K562 (cell line): ENCODE results near the gene BAIAP3. TPM values are rescaled to one million over a fixed set of nuclear protein-coding genes. Genes with fewer than 3 reads are reported as not detected.
A peak's percentile ranks its signal among the peaks of the same experiment; 100 is the strongest.

Source experiments
- ATAC-seq: fragments of 200-7000 bp; cut with Tn5 transposase; 3 replicates; pipeline ENCODE4 v1.9.1; 2020; ENCODE audit warnings: moderate library complexity
- BruUV-seq: library from RNA; stranded (reverse); fragments of 400-500 nt; replicated peaks from 2 replicates; lab custom pipeline; 2021; lab: Mats Ljungman, UMichigan
- CTCF ChIA-PET: fragments of 300-600 bp; formaldehyde crosslinking; extraction: SDS; loops from one replicate; lab custom pipeline; 2021; ENCODE audit warnings: low intra/inter-chr PET ratio; lab: Yijun Ruan, JAX
- POLR2A ChIA-PET: fragments of 300-600, 350-650 bp; sonication (Branson Sonifier 250); formaldehyde crosslinking; extraction: SDS; loops from one replicate; lab custom pipeline; 2021; ENCODE audit warnings: antibody characterized with exemption, inconsistent platforms; lab: Yijun Ruan, JAX
- DNase-seq, 4 experiments: peaks; one replicate each; pipeline versions ENCODE4 v3.0.0 to v3.0.0-alpha.2; 2011 to 2018; ENCODE audit warnings: low spot score in 3 of 4, mixed read lengths in 3 of 4; ENCODE audit errors: extremely low read depth in 1 of 4
- FAIRE-seq: peaks from 2 replicates; lab custom pipeline; 2011; peaks lifted over from hg19 to GRCh38; lab: Jason Lieb, UNC
- H2AFZ ChIP-seq: 2 replicates; pipeline ENCODE4 v1.6.0; 2011; ENCODE audit warnings: low read depth, low read length, control low read depth, inconsistent platforms
- H3K27ac ChIP-seq: fragments of 200-600 bp; 3 replicates; pipeline ENCODE4 v1.8.0; 2011; ENCODE audit warnings: low read depth, mild to moderate bottlenecking, control low read depth, inconsistent platforms, low read length, moderate library complexity, mixed read lengths; ENCODE audit errors: extremely low read depth
- H3K27me3 ChIP-seq, 2 experiments: fragments of 300-600 bp in 1 of 2; 2 replicates in 1 of 2; 3 replicates in 1 of 2; pipeline versions ENCODE4 v1.6.0 to v1.8.0; 2011; ENCODE audit warnings: inconsistent platforms in 2 of 2, low read length in 2 of 2, mild to moderate bottlenecking in 1 of 2, mixed read lengths in 1 of 2, moderate library complexity in 1 of 2; ENCODE audit not compliant: control insufficient read depth in 2 of 2, insufficient read depth in 2 of 2
- H3K36me3 ChIP-seq: fragments of 300-600 bp; 3 replicates; pipeline ENCODE4 v1.8.0; 2011; ENCODE audit warnings: mild to moderate bottlenecking, low read length, inconsistent platforms; ENCODE audit not compliant: control insufficient read depth, insufficient read depth
- H3K4me1 ChIP-seq, 2 experiments: fragments of 200-600 bp in 1 of 2; replicated peaks in 1 of 2; 2 replicates in 1 of 2; 3 replicates in 1 of 2; pipeline versions ENCODE4 v1.5.1 to v1.8.0; 2011; ENCODE audit warnings: inconsistent platforms in 2 of 2, low read length in 2 of 2, mild to moderate bottlenecking in 1 of 2, mixed read lengths in 1 of 2, moderate library complexity in 1 of 2; ENCODE audit not compliant: control insufficient read depth in 2 of 2, insufficient read depth in 2 of 2
- H3K4me2 ChIP-seq: 2 replicates; pipeline ENCODE4 v1.6.1; 2011; ENCODE audit warnings: low read length, control low read depth, inconsistent platforms, mixed read lengths; ENCODE audit not compliant: insufficient read depth
- H3K4me3 ChIP-seq: fragments of 200-600 bp; sonication (generic), shearing (Covaris generic); 2 replicates; pipeline ENCODE4 v1.5.1; 2016; ENCODE audit warnings: control low read depth, inconsistent platforms
- H3K79me2 ChIP-seq: fragments of 200-600 bp; 3 replicates; pipeline ENCODE4 v1.8.0; 2011; ENCODE audit warnings: low read length, inconsistent platforms; ENCODE audit not compliant: control insufficient read depth, insufficient read depth
- H3K9ac ChIP-seq, 2 experiments: 2 replicates each; pipeline versions ENCODE4 v1.6.0 to v1.6.1; 2011; ENCODE audit warnings: low read depth in 2 of 2, low read length in 2 of 2, control low read depth in 1 of 2, inconsistent platforms in 1 of 2, mild to moderate bottlenecking in 1 of 2, mixed read lengths in 1 of 2; ENCODE audit not compliant: insufficient read depth in 1 of 2
- H3K9me1 ChIP-seq: one replicate; pipeline ENCODE4 v1.6.0; 2011; ENCODE audit warnings: inconsistent platforms, mild to moderate bottlenecking, low read length, moderate library complexity; ENCODE audit not compliant: control insufficient read depth, insufficient read depth
- H3K9me3 ChIP-seq: replicated peaks from 2 replicates; pipeline ENCODE4 v1.5.1; 2011; ENCODE audit warnings: low read depth, low read length, inconsistent platforms; ENCODE audit not compliant: control insufficient read depth, insufficient read depth
- H4K20me1 ChIP-seq: replicated peaks from 2 replicates; pipeline ENCODE4 v1.6.1; 2011; ENCODE audit warnings: low read length, inconsistent platforms, mixed read lengths; ENCODE audit not compliant: control insufficient read depth, insufficient read depth
- ARHGAP35 ChIP-seq: fragments of 450-650 bp; IDR thresholded peaks from 2 replicates; pipeline ENCODE4 v1.6.1; 2018; ENCODE audit not compliant: partially characterized antibody
- CCNT2 ChIP-seq: IDR thresholded peaks from 2 replicates; pipeline ENCODE4 v1.6.1; 2011; ENCODE audit warnings: borderline replicate concordance, low read depth, mild to moderate bottlenecking, moderate library complexity, mixed read lengths, low read length; ENCODE audit not compliant: insufficient read length; ENCODE audit errors: extremely low read depth
- FIP1L1 ChIP-seq: fragments of 200-400 bp; formaldehyde crosslinking; IDR thresholded peaks from 2 replicates; pipeline ENCODE4 v1.6.1; 2018; ENCODE audit warnings: mild to moderate bottlenecking, low read depth, low read length; ENCODE audit not compliant: poor library complexity, severe bottlenecking
- FOXK1 ChIP-seq: sonication (generic); formaldehyde crosslinking; IDR thresholded peaks from 2 replicates; pipeline ENCODE4 v1.8.0; 2022; ENCODE audit warnings: missing genetic modification reagents, mild to moderate bottlenecking, borderline replicate concordance
- GATAD2B ChIP-seq: fragments of 450-650 bp; IDR thresholded peaks from 2 replicates; pipeline ENCODE4 v1.6.1; 2017; ENCODE audit warnings: mild to moderate bottlenecking, borderline replicate concordance
- HDAC1 ChIP-seq, 2 experiments: fragments of 450-650 bp; IDR thresholded peaks; 2 replicates each; pipeline ENCODE4 v1.6.1; 2016 to 2017; ENCODE audit warnings: inconsistent platforms in 1 of 2, mild to moderate bottlenecking in 1 of 2, moderate library complexity in 1 of 2
- ILF3 ChIP-seq: fragments of 450-650 bp; IDR thresholded peaks from 2 replicates; pipeline ENCODE4 v1.6.1; 2018; ENCODE audit warnings: antibody characterized with exemption, mild to moderate bottlenecking, moderate library complexity, borderline replicate concordance
- MYNN ChIP-seq, 2 experiments: sonication (generic); formaldehyde crosslinking in 1 of 2; IDR thresholded peaks; 2 replicates each; pipeline versions ENCODE4 v1.5.0 to v1.6.1; 2016 to 2020; ENCODE audit warnings: antibody characterized with exemption in 1 of 2, missing genetic modification reagents in 1 of 2
- POLR2A ChIP-seq: fragments of 450-650 bp; conservative IDR thresholded peaks from 2 replicates; pipeline ENCODE4 v1.6.1; 2016
- POLR2AphosphoS2 ChIP-seq: IDR thresholded peaks from 2 replicates; pipeline ENCODE4 v1.6.1; 2012; ENCODE audit warnings: low read length, improper control_type of control experiment
- POLR2AphosphoS5 ChIP-seq: IDR thresholded peaks from 2 replicates; pipeline ENCODE4 v1.6.1; 2011; ENCODE audit warnings: mild to moderate bottlenecking, low read depth, low read length, moderate library complexity; ENCODE audit not compliant: control insufficient read depth, insufficient read depth
- POLR2G ChIP-seq: fragments of 200-400 bp; formaldehyde crosslinking; IDR thresholded peaks from 2 replicates; pipeline ENCODE4 v1.6.1; 2017; ENCODE audit warnings: low read depth, mild to moderate bottlenecking, antibody characterized with exemption, low read length, moderate library complexity
- RAD21 ChIP-seq, 2 experiments: fragments of 250-450 bp in 1 of 2; fragments of 450-650 bp in 1 of 2; sonication (Bioruptor Pico) in 1 of 2; formaldehyde crosslinking in 1 of 2; IDR thresholded peaks in 1 of 2; conservative IDR thresholded peaks in 1 of 2; 2 replicates each; pipeline versions ENCODE4 v1.4.0 to v1.8.0; 2020 to 2022; ENCODE audit warnings: mild to moderate bottlenecking in 2 of 2, moderate library complexity in 1 of 2
- RBFOX2 ChIP-seq: fragments of 200-400 bp; formaldehyde crosslinking; IDR thresholded peaks from 2 replicates; pipeline ENCODE4 v1.6.1; 2017; ENCODE audit warnings: low read depth, mild to moderate bottlenecking, low read length, moderate library complexity
- SIN3B ChIP-seq: fragments of 450-650 bp; IDR thresholded peaks from 2 replicates; pipeline ENCODE4 v1.6.1; 2017; ENCODE audit warnings: low read depth, mild to moderate bottlenecking, moderate library complexity
- SRSF9 ChIP-seq: fragments of 200-400 bp; formaldehyde crosslinking; IDR thresholded peaks from 2 replicates; pipeline ENCODE4 v1.6.1; 2017; ENCODE audit warnings: low read depth, low read length, borderline replicate concordance
- SUPT5H ChIP-seq: fragments of 450-650 bp; IDR thresholded peaks from 2 replicates; pipeline ENCODE4 v1.6.1; 2016
- THRAP3 ChIP-seq: fragments of 450-650 bp; IDR thresholded peaks from 2 replicates; pipeline ENCODE4 v1.6.1; 2016; ENCODE audit warnings: mild to moderate bottlenecking, inconsistent platforms, borderline replicate concordance
- ZNF263 ChIP-seq: sonication (generic); formaldehyde crosslinking; IDR thresholded peaks from 2 replicates; pipeline ENCODE4 v1.8.0; 2022; ENCODE audit warnings: mild to moderate bottlenecking, missing genetic modification reagents, borderline replicate concordance
- WGBS: fragments of 100-300 bp; shearing (Covaris generic); methylation state at CpG from one replicate; pipeline ENCODE4 v1.1.6; 2016; ENCODE audit warnings: low coverage, mixed read lengths; ENCODE audit not compliant: insufficient coverage; ENCODE audit errors: missing lambda C conversion rate; 5-methylcytosine and 5-hydroxymethylcytosine counted together
- in situ Hi-C: fragments of 300-500 bp; cut with MboI; formaldehyde crosslinking; loops from 4 replicates; pipeline ENCODE4 v1.15.0; 2018; ENCODE audit warnings: inconsistent platforms, mixed read lengths
- intact Hi-C: fragments of 100-400 bp; cut with micrococcal nuclease; formaldehyde crosslinking; loops from 2 replicates; pipeline ENCODE4 v1.14.2; 2022
- polyA plus RNA-seq, 8 experiments: library from polyadenylated mRNA; depleted of rRNA in 4 of 8; stranded (reverse) in 5 of 8; unstranded in 3 of 8; fragments of >200 nt; fragmentation: Nextera tagmentation in 2 of 8; fragmentation: Illumina TruSeq in 1 of 8; extraction: Ambion mirVana in 2 of 8; extraction: Trizol in 1 of 8; gene quantifications; 2 replicates each; pipeline versions ENCODE4 v1.2.1 to v1.2.3, GENCODE V29; 2011 to 2014; ENCODE audit warnings: inconsistent platforms in 1 of 8, missing spikeins in 1 of 8
- total RNA-seq, 7 experiments: library from RNA; depleted of rRNA in 6 of 7; stranded (reverse); fragments of >200 nt in 6 of 7; fragmentation: Illumina TruSeq in 2 of 7; extraction: Trizol in 2 of 7; gene quantifications; 2 replicates each; pipeline versions ENCODE4 v1.2.1 to v1.2.3, GENCODE V29; 2011 to 2021; ENCODE audit warnings: low replicate concordance in 1 of 7

BAIAP3 gene
- total and polyA plus RNA-seq, 9 of the 15 experiments (the other 6 are each of a cell fraction or from before 2014, with no cell fraction given): 0.03 to 4.5 (median 0.57) TPM; not detected in 1

GRCh38 chr16:1325673-1326371 is 7.6 kb upstream of the BAIAP3 start:
- ATAC-seq (peak; percentile 34), DNase-seq (no peak), FAIRE-seq (no peak)
- no peaks in the 10 kb centered on the region for H3K79me2 ChIP-seq
- peaks cover 38% of the 10 kb centered on the region; the same call in 2 of the 3 replicates for H3K36me3 ChIP-seq
- intact Hi-C loops (no loop called here), in situ Hi-C loops (no loop called here)
- no peaks in the 10 kb centered on the region for H3K9me1 ChIP-seq
- H2AFZ ChIP-seq: no peak overlapping the region
- no peak overlapping the region for H3K4me3 ChIP-seq
- POLR2A ChIA-PET: interaction anchor here (1.1 to 2.2 kb wide), 5 partner anchors 10 to 13 kb away, joined by 3 to 8 read pairs (median 7); no protein-coding TSS in a partner anchor
- no peak overlapping the region for H3K4me2 ChIP-seq
- no peaks in the 10 kb centered on the region for H4K20me1 ChIP-seq
- no peaks in the 10 kb centered on the region for H3K27me3 ChIP-seq
- no TSS peak for BruUV-seq
- 0 out of 2 replicates have a peak, but pooled peaks cover 4% of the 10 kb centered on the region for H3K9me3 ChIP-seq
- no peak overlapping the region for H3K27ac ChIP-seq
- peaks cover 0 to 39% of the 10 kb centered on the region in 2 experiments; a peak in 2 of 5 replicates for H3K4me1 ChIP-seq
- peak overlapping the region in 1 of 2 experiments; percentile 71; a peak in 1 of 4 replicates for H3K9ac ChIP-seq
- 76% methylated on average over 11 of the region's 20 CpGs for WGBS
- CTCF ChIA-PET: no interaction called here
- TF ChIP-seq RBFOX2: 0 out of 2 replicates have a peak, but pooled peaks have one; percentile 35
- peak; percentile 36; the same call in 1 of the 2 replicates for TF ChIP-seq POLR2AphosphoS5
- TF ChIP-seq SRSF9: no peak
- TF ChIP-seq ZNF263 (CRISPR knock-in tag): no peak
- TF ChIP-seq CCNT2: peak; percentile 27
- no peak for TF ChIP-seq RAD21 (CRISPR knock-in tag; conservative IDR thresholded peaks at IDR 0.05 in 1 of 2, IDR thresholded peaks at IDR 0.05 in 1 of 2)
- peak; percentile 11; the same call in 1 of the 2 replicates for TF ChIP-seq MYNN (IDR thresholded peaks at IDR 0.05)
- no peak for TF ChIP-seq MYNN (CRISPR knock-in tag; IDR thresholded peaks at IDR 0.05)
- peak; percentile 53; the same call in 1 of the 2 replicates for TF ChIP-seq SUPT5H
- no peak for TF ChIP-seq FOXK1 (CRISPR knock-in tag)
- TF ChIP-seq SIN3B: no peak
- TF ChIP-seq POLR2A: peak; percentile 64
- TF ChIP-seq POLR2G: peak; percentile 81
- TF ChIP-seq GATAD2B: no peak
- 0 out of 2 replicates have a peak, but pooled peaks have one; percentile 13 for TF ChIP-seq THRAP3
- no peak for TF ChIP-seq ARHGAP35
- 0 out of 2 replicates have a peak, but pooled peaks have one; percentile 29 for TF ChIP-seq POLR2AphosphoS2
- 0 out of 2 replicates have a peak, but pooled peaks have one; percentile 55 for TF ChIP-seq ILF3
- no peak for TF ChIP-seq HDAC1 (IDR thresholded peaks at IDR 0.05)
- TF ChIP-seq FIP1L1: peak; percentile 42
